Measurements from ENCODE around the gene PDXDC1.
A peak's percentile ranks its signal among the peaks of the same experiment; 100 is the strongest.
"Not testable (repeated sequence)": the region's sequence is repeated elsewhere in the genome, so short reads cannot be mapped to it uniquely, and the experiment has no call there.

Gene PDXDC1

GRCh38 chr16:14974656-14975417 lies at the start of gene PDXDC1:
Gene PDXDC1 (plus strand): TSS chr16:14975026. CDS start chr16:14975200, 174 bp downstream.
- Mint-ChIP-seq H3K27ac (peak within 1 kb of the TSS; percentile 94), H3K36me3 (ENCODE audit: low read depth) (peaks cover 24% of the 10 kb centered on the region), H3K4me1 (ENCODE audit: low read depth) (peaks cover 29% of the 10 kb centered on the region), H3K4me3 (peak within 1 kb of the TSS; percentile 92)
- peak; percentile 100 for DNase-seq
- H3K27me3 Mint-ChIP-seq, H3K9me3 Mint-ChIP-seq: not testable (repeated sequence)

GRCh38 chr16:14928064-14928714 lies 46.6 kb upstream of the PDXDC1 start:
- not testable (repeated sequence) for H3K4me3 Mint-ChIP-seq; H3K4me1 Mint-ChIP-seq (ENCODE audit: low read depth); H3K27me3 Mint-ChIP-seq; H3K36me3 Mint-ChIP-seq (ENCODE audit: low read depth); H3K9me3 Mint-ChIP-seq
- peak; percentile 33 for DNase-seq
- peak overlapping the region; percentile 60 for H3K27ac Mint-ChIP-seq

GRCh38 chr16:14929176-14929575 lies 45.6 kb upstream of the PDXDC1 start:
- not testable (repeated sequence) for DNase-seq; H3K27ac Mint-ChIP-seq; H3K36me3 Mint-ChIP-seq (ENCODE audit: low read depth); H3K4me3 Mint-ChIP-seq; H3K9me3 Mint-ChIP-seq; H3K4me1 Mint-ChIP-seq (ENCODE audit: low read depth); H3K27me3 Mint-ChIP-seq

GRCh38 chr16:14930246-14930645 lies 44.6 kb upstream of the PDXDC1 start:
- H3K36me3 Mint-ChIP-seq (ENCODE audit: low read depth); H3K9me3 Mint-ChIP-seq; H3K4me1 Mint-ChIP-seq (ENCODE audit: low read depth); DNase-seq; H3K27ac Mint-ChIP-seq; H3K27me3 Mint-ChIP-seq; H3K4me3 Mint-ChIP-seq: not testable (repeated sequence)

- not testable (repeated sequence) for H3K36me3 Mint-ChIP-seq (ENCODE audit: low read depth); H3K27ac Mint-ChIP-seq; H3K9me3 Mint-ChIP-seq; DNase-seq; H3K4me3 Mint-ChIP-seq; H3K27me3 Mint-ChIP-seq; H3K4me1 Mint-ChIP-seq (ENCODE audit: low read depth)
Observed at GRCh38 chr16:14930971-14931370, 43.9 kb upstream of the PDXDC1 start.

- not testable (repeated sequence) for H3K27ac Mint-ChIP-seq; H3K27me3 Mint-ChIP-seq; DNase-seq; H3K9me3 Mint-ChIP-seq; H3K4me3 Mint-ChIP-seq; H3K36me3 Mint-ChIP-seq (ENCODE audit: low read depth); H3K4me1 Mint-ChIP-seq (ENCODE audit: low read depth)
Observed at GRCh38 chr16:14932581-14933375, 42.0 kb upstream of the PDXDC1 start.

GRCh38 chr16:14937143-14937542 lies 37.7 kb upstream of the PDXDC1 start, which contains the start of gene NPIPA1:
Gene NPIPA1 (plus strand): TSS chr16:14937443. CDS start chr16:14937443, 0 bp downstream.
- H3K4me3 Mint-ChIP-seq; H3K36me3 Mint-ChIP-seq (ENCODE audit: low read depth); H3K4me1 Mint-ChIP-seq (ENCODE audit: low read depth); H3K9me3 Mint-ChIP-seq; H3K27ac Mint-ChIP-seq; H3K27me3 Mint-ChIP-seq; DNase-seq: not testable (repeated sequence)

- H3K27me3 Mint-ChIP-seq; H3K36me3 Mint-ChIP-seq (ENCODE audit: low read depth); DNase-seq; H3K27ac Mint-ChIP-seq; H3K4me3 Mint-ChIP-seq; H3K9me3 Mint-ChIP-seq; H3K4me1 Mint-ChIP-seq (ENCODE audit: low read depth): not testable (repeated sequence)
Observed at GRCh38 chr16:14937994-14938393, 36.8 kb upstream of the PDXDC1 start.

GRCh38 chr16:14942686-14943085 lies 32.1 kb upstream of the PDXDC1 start:
- H3K27me3 Mint-ChIP-seq; DNase-seq; H3K9me3 Mint-ChIP-seq; H3K36me3 Mint-ChIP-seq (ENCODE audit: low read depth); H3K27ac Mint-ChIP-seq; H3K4me3 Mint-ChIP-seq; H3K4me1 Mint-ChIP-seq (ENCODE audit: low read depth): not testable (repeated sequence)

- Mint-ChIP-seq H3K27ac (no peak overlapping the region), H3K36me3 (ENCODE audit: low read depth) (no peaks in the 10 kb centered on the region), H3K4me1 (ENCODE audit: low read depth) (no peaks in the 10 kb centered on the region), H3K9me3 (no peaks in the 10 kb centered on the region), H3K27me3 (no peaks in the 10 kb centered on the region), H3K4me3 (no peak overlapping the region)
- DNase-seq = no peak
Observed at GRCh38 chr16:14955546-14956231, 19.1 kb upstream of the PDXDC1 start.

GRCh38 chr16:14957576-14958322 lies 17.1 kb upstream of the PDXDC1 start:
- H3K4me1 Mint-ChIP-seq (ENCODE audit: low read depth) = no peaks in the 10 kb centered on the region
- peaks cover 1% of the 10 kb centered on the region for H3K27me3 Mint-ChIP-seq
- no peaks in the 10 kb centered on the region for H3K36me3 Mint-ChIP-seq (ENCODE audit: low read depth)
- DNase-seq = no peak
- H3K27ac Mint-ChIP-seq = no peak overlapping the region
- H3K9me3 Mint-ChIP-seq = no peaks in the 10 kb centered on the region
- no peak overlapping the region for H3K4me3 Mint-ChIP-seq

GRCh38 chr16:14958323-14958600 lies 16.6 kb upstream of the PDXDC1 start:
- Mint-ChIP-seq H3K9me3 (peaks cover 1% of the 10 kb centered on the region), H3K4me1 (ENCODE audit: low read depth) (no peaks in the 10 kb centered on the region), H3K27me3 (peaks cover 5% of the 10 kb centered on the region)

GRCh38 chr16:14958970-14959369 lies 15.9 kb upstream of the PDXDC1 start:
- H3K4me3 Mint-ChIP-seq = no peak overlapping the region
- no peak overlapping the region for H3K27ac Mint-ChIP-seq
- H3K4me1 Mint-ChIP-seq (ENCODE audit: low read depth) = no peaks in the 10 kb centered on the region
- peaks cover 12% of the 10 kb centered on the region for H3K27me3 Mint-ChIP-seq
- H3K36me3 Mint-ChIP-seq (ENCODE audit: low read depth) = no peaks in the 10 kb centered on the region
- no peak for DNase-seq
- H3K9me3 Mint-ChIP-seq = peaks cover 5% of the 10 kb centered on the region

More at GRCh38 chr16:14958323-14958600, 16.6 kb upstream of the PDXDC1 start:
- H3K4me3 Mint-ChIP-seq = no peak overlapping the region
- no peak overlapping the region for H3K27ac Mint-ChIP-seq
- no peaks in the 10 kb centered on the region for H3K36me3 Mint-ChIP-seq (ENCODE audit: low read depth)
- no peak for DNase-seq

All from activated T-cell treated with anti-CD3 and anti-CD28 coated beads, Interleukin-2, amount 50 U/mL, for 24 hours (primary cell).